PFSK-1 (cell line): ENCODE results near the gene ATP6V0D1.

ENCODE experiments used
- FOXP2 ChIP-seq: optimal IDR thresholded peaks from 2 replicates; pipeline ENCODE3; 2011; ENCODE audit warnings: borderline replicate concordance, control low read depth, inconsistent platforms; ENCODE audit not compliant: insufficient read depth; ENCODE audit errors: extremely low read length, extremely low read depth
- POLR2AphosphoS5 ChIP-seq: IDR thresholded peaks from 2 replicates; pipeline ENCODE4 v1.6.1; 2012; ENCODE audit warnings: low read depth, mild to moderate bottlenecking, control low read depth, low read length, moderate library complexity
- REST ChIP-seq, 2 experiments: IDR thresholded peaks; 2 replicates each; pipeline versions ENCODE4 v1.6.1 to v1.8.0; 2011 to 2012; ENCODE audit warnings: low read depth in 2 of 2, low read length in 2 of 2, control low read depth in 1 of 2, inconsistent platforms in 1 of 2, mild to moderate bottlenecking in 1 of 2, moderate library complexity in 1 of 2; ENCODE audit not compliant: insufficient read depth in 1 of 2
- SIN3A ChIP-seq: IDR thresholded peaks from 2 replicates; pipeline ENCODE4 v1.6.1; 2012; ENCODE audit warnings: mild to moderate bottlenecking, low read length, moderate library complexity, borderline replicate concordance; ENCODE audit not compliant: insufficient read depth
- TAF1 ChIP-seq: IDR thresholded peaks from 2 replicates; pipeline ENCODE4 v1.6.1; 2012; ENCODE audit warnings: low read length, control low read depth, borderline replicate concordance; ENCODE audit not compliant: insufficient read depth

Gene ATP6V0D1

GRCh38 chr16:67489401-67490083, 8.6 kb upstream of the ATP6V0D1 start:
- TF ChIP-seq POLR2AphosphoS5 (no peak), SIN3A (no peak), TAF1 (no peak), FOXP2 (no peak)

GRCh38 chr16:67486805-67487204, 5.8 kb upstream of the ATP6V0D1 start:
- TF ChIP-seq REST (IDR thresholded peaks at IDR 0.05; ENCODE audit: insufficient read depth in 1 of 2, low read depth in 2 of 2, low read length in 2 of 2), result no peak
- no peak for TF ChIP-seq FOXP2
- no peak for TF ChIP-seq SIN3A
- no peak for TF ChIP-seq TAF1
- no peak for TF ChIP-seq POLR2AphosphoS5

GRCh38 chr16:67483731-67484525, 3.0 kb upstream of the ATP6V0D1 start:
- no peak for TF ChIP-seq FOXP2
- no peak for TF ChIP-seq REST (IDR thresholded peaks at IDR 0.05; ENCODE audit: insufficient read depth in 1 of 2, low read depth in 2 of 2, low read length in 2 of 2)
- TF ChIP-seq TAF1, result no peak
- no peak for TF ChIP-seq POLR2AphosphoS5
- TF ChIP-seq SIN3A, result no peak

- TF ChIP-seq REST (IDR thresholded peaks at IDR 0.05; ENCODE audit: insufficient read depth in 1 of 2, low read depth in 2 of 2, low read length in 2 of 2) (no peak), FOXP2 (no peak), POLR2AphosphoS5 (no peak), SIN3A (no peak), TAF1 (no peak)
Measured at GRCh38 chr16:67483150-67483549, 2.2 kb upstream of the ATP6V0D1 start, which contains the start of gene AGRP. Gene AGRP, minus strand, starts transcription at chr16:67483547. Its CDS starts 149 bp downstream, at chr16:67483398.

- TF ChIP-seq SIN3A, result no peak
- no peak for TF ChIP-seq FOXP2
- TF ChIP-seq POLR2AphosphoS5, result no peak
- TF ChIP-seq TAF1, result no peak
- no peak for TF ChIP-seq REST (IDR thresholded peaks at IDR 0.05; ENCODE audit: insufficient read depth in 1 of 2, low read depth in 2 of 2, low read length in 2 of 2)
Measured at GRCh38 chr16:67482233-67482924, 1.4 kb upstream of the ATP6V0D1 start.
